ENCODE measurements around the gene ASB2.

DNA sequence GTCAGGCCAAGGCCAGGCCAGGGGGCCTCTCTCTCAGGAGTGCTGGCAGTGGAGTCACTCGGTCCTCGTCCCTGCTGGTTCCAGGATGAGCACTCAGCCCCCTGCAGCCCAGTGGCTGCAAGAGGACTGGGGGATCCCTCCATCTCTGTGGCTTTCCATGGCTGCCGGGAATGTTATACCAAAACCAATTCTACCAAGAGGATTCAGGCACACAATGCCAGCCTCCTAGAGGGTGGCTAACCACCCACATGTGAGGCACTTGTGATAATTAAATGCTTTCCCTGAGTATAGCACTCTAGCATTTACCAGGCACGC, 21.9 kb downstream of the ASB2 start:
- TF ChIP-seq YY1 (IDR thresholded peaks at IDR 0.05; ENCODE audit: insufficient read depth, insufficient read length), result no peak
- TF ChIP-seq SUZ12 (IDR thresholded peaks at IDR 0.05; ENCODE audit: extremely low read depth, insufficient read depth, insufficient read length), result no peak

Data from NT2/D1 (cell line).